Measurements from ENCODE around the gene SLC24A3. TPM values are rescaled to one million over a fixed set of nuclear protein-coding genes. Genes with fewer than 3 reads are reported as not detected.

Gene SLC24A3
- polyA plus RNA-seq, 1 donor (not counting 4 experiments of a cell fraction or from before 2014, with no cell fraction given) = 0.17 TPM

DNA sequence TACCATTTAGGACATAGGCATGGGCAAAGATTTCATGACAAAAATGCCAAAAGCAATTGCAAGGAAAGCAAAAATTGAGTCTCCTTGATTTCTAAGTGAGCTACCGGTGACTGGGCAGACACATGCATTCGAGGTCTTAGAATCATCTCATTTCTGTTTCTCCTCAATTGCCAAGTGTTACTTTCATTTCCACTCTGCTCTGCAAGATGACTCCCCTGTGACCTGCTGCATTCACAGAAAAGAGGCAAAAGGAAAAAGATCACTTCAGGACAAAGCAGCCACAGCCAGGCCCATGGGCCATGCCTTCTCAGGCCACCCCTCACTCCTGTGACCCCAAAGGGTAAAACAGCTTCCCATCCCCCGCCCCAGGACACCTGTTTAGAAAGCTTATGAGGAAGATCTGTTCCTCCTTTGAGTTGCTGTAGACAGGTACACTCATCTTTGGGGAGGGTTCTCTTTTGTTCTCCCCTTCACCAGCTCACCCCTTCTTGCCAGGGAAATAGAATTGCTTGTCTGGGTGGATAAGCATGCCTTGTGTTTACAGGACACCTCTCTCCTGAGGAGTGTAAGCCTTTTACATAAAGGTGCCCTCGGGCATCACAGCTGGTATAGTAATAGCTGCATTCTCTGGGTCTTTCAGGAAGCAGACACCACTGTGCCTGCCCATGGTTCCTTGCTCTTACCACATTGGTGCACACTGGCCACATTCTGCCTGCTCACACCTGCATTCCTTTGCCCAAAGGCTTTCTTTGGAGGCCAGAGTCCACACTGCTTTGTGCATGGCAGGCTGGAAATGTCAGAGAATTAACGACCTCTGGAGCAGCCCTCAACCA lies 105.0 kb downstream of the SLC24A3 start:
- H3K9me1 ChIP-seq (ENCODE audit: control insufficient read depth, extremely low read depth, insufficient read depth, low read length) = no peaks in the 10 kb centered on the region
- H4K20me1 ChIP-seq (ENCODE audit: control insufficient read depth, extremely low read depth, insufficient read depth, low read length) = no peaks in the 10 kb centered on the region
- no peaks in the 10 kb centered on the region for H3K27me3 ChIP-seq (ENCODE audit: control insufficient read depth, extremely low read depth, insufficient read depth, low read length)
- no peaks in the 10 kb centered on the region for H3K36me3 ChIP-seq (ENCODE audit: control insufficient read depth in 2 of 2, extremely low read depth in 1 of 2, insufficient read depth in 2 of 2, low read length in 2 of 2)
- no peak for TF ChIP-seq EZH2 (IDR thresholded peaks at IDR 0.05; ENCODE audit: low read length)
- TF ChIP-seq, protein P1, sequence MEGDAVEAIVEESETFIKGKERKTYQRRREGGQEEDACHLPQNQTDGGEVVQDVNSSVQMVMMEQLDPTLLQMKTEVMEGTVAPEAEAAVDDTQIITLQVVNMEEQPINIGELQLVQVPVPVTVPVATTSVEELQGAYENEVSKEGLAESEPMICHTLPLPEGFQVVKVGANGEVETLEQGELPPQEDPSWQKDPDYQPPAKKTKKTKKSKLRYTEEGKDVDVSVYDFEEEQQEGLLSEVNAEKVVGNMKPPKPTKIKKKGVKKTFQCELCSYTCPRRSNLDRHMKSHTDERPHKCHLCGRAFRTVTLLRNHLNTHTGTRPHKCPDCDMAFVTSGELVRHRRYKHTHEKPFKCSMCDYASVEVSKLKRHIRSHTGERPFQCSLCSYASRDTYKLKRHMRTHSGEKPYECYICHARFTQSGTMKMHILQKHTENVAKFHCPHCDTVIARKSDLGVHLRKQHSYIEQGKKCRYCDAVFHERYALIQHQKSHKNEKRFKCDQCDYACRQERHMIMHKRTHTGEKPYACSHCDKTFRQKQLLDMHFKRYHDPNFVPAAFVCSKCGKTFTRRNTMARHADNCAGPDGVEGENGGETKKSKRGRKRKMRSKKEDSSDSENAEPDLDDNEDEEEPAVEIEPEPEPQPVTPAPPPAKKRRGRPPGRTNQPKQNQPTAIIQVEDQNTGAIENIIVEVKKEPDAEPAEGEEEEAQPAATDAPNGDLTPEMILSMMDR (optimal IDR thresholded peaks at IDR 0.05 in 1 of 3, IDR thresholded peaks at IDR 0.05 in 1 of 3, conservative IDR thresholded peaks at IDR 0.05 in 1 of 3; ENCODE audit: extremely low read depth in 1 of 3, insufficient read depth in 2 of 3, low read length in 3 of 3) = no peak
- H3K9ac ChIP-seq (ENCODE audit: control insufficient read depth, extremely low read depth, insufficient read depth, low read length) = no peak overlapping the region
- dilution Hi-C loops (cut with MboI; ENCODE audit: extremely low pct_ligation_motif_present, low sequenced_read_pairs) = no loop called here
- H3K4me2 ChIP-seq (ENCODE audit: control insufficient read depth, extremely low read depth, insufficient read depth, low read depth, low read length) = peak overlapping the region; percentile 18
- no peak overlapping the region for H3K4me3 ChIP-seq (ENCODE audit: control insufficient read depth in 2 of 3, extremely low read depth in 1 of 3, insufficient read depth in 2 of 3, low read depth in 1 of 3, low read length in 3 of 3)
- no peak overlapping the region for H3K27ac ChIP-seq (ENCODE audit: control insufficient read depth, insufficient read depth, low read length)
- DNase-seq (ENCODE audit: low read depth, low spot score) (peak; percentile 79), FAIRE-seq (peak; percentile 80)
- H3K79me2 ChIP-seq (ENCODE audit: control insufficient read depth, insufficient read depth, low read length) = no peaks in the 10 kb centered on the region
- no peak overlapping the region for H2AFZ ChIP-seq (ENCODE audit: control insufficient read depth, low read length)
- no peaks in the 10 kb centered on the region for H3K9me3 ChIP-seq (ENCODE audit: control insufficient read depth, low read depth, low read length)
- H3K4me1 ChIP-seq (ENCODE audit: control insufficient read depth, extremely low read depth, insufficient read depth, low read length) = peaks cover 28% of the 10 kb centered on the region

DNA sequence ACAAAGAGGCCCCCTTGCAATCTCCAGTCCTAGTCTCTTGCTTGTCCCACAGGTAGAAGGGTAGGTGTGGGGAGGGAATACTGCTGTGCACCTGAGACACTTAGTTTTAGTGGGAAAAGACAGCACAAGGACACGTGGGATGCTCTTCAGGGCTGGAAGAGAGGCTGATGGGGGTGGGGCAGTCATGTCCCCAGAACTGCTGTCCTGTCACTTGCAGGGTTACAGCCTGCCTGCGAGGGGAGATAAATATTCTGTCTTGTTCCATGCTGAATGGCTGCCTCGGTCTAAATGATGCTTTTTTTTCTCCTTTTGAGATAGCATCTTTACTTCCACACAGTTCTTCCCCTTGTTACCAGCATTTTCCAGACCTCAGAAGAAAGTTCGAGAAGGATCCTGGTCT lies 106.2 kb downstream of the SLC24A3 start:
- peaks cover 26% of the 10 kb centered on the region for H3K4me1 ChIP-seq (ENCODE audit: control insufficient read depth, extremely low read depth, insufficient read depth, low read length)
- no peaks in the 10 kb centered on the region for H3K36me3 ChIP-seq (ENCODE audit: control insufficient read depth in 2 of 2, extremely low read depth in 1 of 2, insufficient read depth in 2 of 2, low read length in 2 of 2)
- TF ChIP-seq, protein P1 (optimal IDR thresholded peaks at IDR 0.05 in 1 of 3, IDR thresholded peaks at IDR 0.05 in 1 of 3, conservative IDR thresholded peaks at IDR 0.05 in 1 of 3; ENCODE audit: extremely low read depth in 1 of 3, insufficient read depth in 2 of 3, low read length in 3 of 3) = no peak
- TF ChIP-seq EZH2 (IDR thresholded peaks at IDR 0.05; ENCODE audit: low read length) = no peak
- no peaks in the 10 kb centered on the region for H3K9me1 ChIP-seq (ENCODE audit: control insufficient read depth, extremely low read depth, insufficient read depth, low read length)
- H3K79me2 ChIP-seq (ENCODE audit: control insufficient read depth, insufficient read depth, low read length) = no peaks in the 10 kb centered on the region
- no peak overlapping the region for H2AFZ ChIP-seq (ENCODE audit: control insufficient read depth, low read length)
- no peaks in the 10 kb centered on the region for H3K9me3 ChIP-seq (ENCODE audit: control insufficient read depth, low read depth, low read length)
- H3K4me2 ChIP-seq (ENCODE audit: control insufficient read depth, extremely low read depth, insufficient read depth, low read depth, low read length) = no peak overlapping the region
- dilution Hi-C loops (cut with MboI; ENCODE audit: extremely low pct_ligation_motif_present, low sequenced_read_pairs) = no loop called here
- no peak overlapping the region for H3K9ac ChIP-seq (ENCODE audit: control insufficient read depth, extremely low read depth, insufficient read depth, low read length)
- no peak for DNase-seq (ENCODE audit: low read depth, low spot score)
- H3K4me3 ChIP-seq (ENCODE audit: control insufficient read depth in 2 of 3, extremely low read depth in 1 of 3, insufficient read depth in 2 of 3, low read depth in 1 of 3, low read length in 3 of 3) = no peak overlapping the region
- H4K20me1 ChIP-seq (ENCODE audit: control insufficient read depth, extremely low read depth, insufficient read depth, low read length) = no peaks in the 10 kb centered on the region
- no peaks in the 10 kb centered on the region for H3K27me3 ChIP-seq (ENCODE audit: control insufficient read depth, extremely low read depth, insufficient read depth, low read length)
- no peak overlapping the region for H3K27ac ChIP-seq (ENCODE audit: control insufficient read depth, insufficient read depth, low read length)
- FAIRE-seq = no peak
